Right lobe of liver (tissue), 6 donors: ENCODE measurements around the gene RABEP2. TPM values are rescaled to one million over a fixed set of nuclear protein-coding genes. Genes with fewer than 3 reads are reported as not detected.
"Not testable (repeated sequence)": the region's sequence is repeated elsewhere in the genome, so short reads cannot be mapped to it uniquely, and the experiment has no call there.

Experiments used
- ATAC-seq, 4 donors: fragments of 200-7000 bp; cut with Tn5 transposase; one replicate each; pipeline ENCODE4 v1.9.1; 2020; ENCODE audit warnings: mild to moderate bottlenecking in 4 of 4, moderate library complexity in 4 of 4
- DNase-seq, 3 donors: peaks; one replicate each; pipeline ENCODE4 v3.0.0-alpha.2; 2020
- H3K27ac ChIP-seq, 3 donors: fragments of 200-600 bp; one replicate each; pipeline ENCODE4 v1.8.0; 2022
- H3K27me3 ChIP-seq, 2 donors: fragments of 200-600 bp; one replicate each; pipeline ENCODE4 v1.8.0; 2022
- H3K36me3 ChIP-seq, 4 donors: fragments of 200-600 bp; sonication (generic) in 1 of 4; one replicate each; pipeline versions ENCODE4 v1.5.1 to v1.8.0; 2017 to 2022; ENCODE audit warnings: control low read depth in 1 of 4
- H3K4me1 ChIP-seq, 4 donors: fragments of 200-600 bp; sonication (generic) in 1 of 4; one replicate each; pipeline versions ENCODE4 v1.5.1 to v1.8.0; 2017 to 2022; ENCODE audit warnings: control low read depth in 1 of 4
- H3K4me3 ChIP-seq, 3 donors: fragments of 200-600 bp; one replicate each; pipeline ENCODE4 v1.8.0; 2022
- H3K9me3 ChIP-seq, 4 donors: fragments of 200-600 bp; sonication (generic) in 1 of 4; one replicate each; pipeline versions ENCODE4 v1.5.1 to v1.8.0; 2017 to 2022; ENCODE audit warnings: control low read depth in 1 of 4
- CTCF ChIP-seq, 4 donors: fragments of 200-600 bp in 3 of 4; fragments of 450-650 bp in 1 of 4; IDR thresholded peaks; one replicate each; pipeline versions ENCODE4 v1.5.1 to v1.8.0; 2016 to 2022; ENCODE audit warnings: antibody characterized with exemption in 4 of 4, mild to moderate bottlenecking in 2 of 4
- POLR2A ChIP-seq: fragments of 450-650 bp; IDR thresholded peaks from one replicate; pipeline ENCODE4 v1.6.1; 2017; ENCODE audit warnings: antibody characterized with exemption, mild to moderate bottlenecking
- WGBS: methylation state at CpG from one replicate; pipeline ENCODE4 v1.1.6; 2018; ENCODE audit warnings: low coverage, low lambda C conversion rate; ENCODE audit not compliant: insufficient coverage; ENCODE audit errors: missing lambda C conversion rate; 5-methylcytosine and 5-hydroxymethylcytosine counted together
- intact Hi-C, 2 donors: fragments of 100-400 bp; cut with DNase I; formaldehyde crosslinking; loops; one replicate each; pipeline versions ENCODE4 v1.11.2 to v1.14.1; 2022
- total RNA-seq, 6 experiments: library from RNA; depleted of rRNA in 2 of 6; stranded (reverse); fragments of >200 nt in 2 of 6; fragmentation: NEBNext Ultra II Directional in 3 of 6; extraction: Animal tissue kit (Norgen Biotek cat#: 25700) in 3 of 6; gene quantifications; one replicate each; pipeline versions ENCODE4 v1.1.0 to v1.2.4, GENCODE V29; 2016 to 2023
- donor health status: DM: no; HTN: yes; CAD: no.
- donor health status: DM: no; HTN: no; CAD: no.
- donor health status: DM: no; HTN: no; CAD: no.
- donor health status: DM: no; HTN: yes; CAD: no.
- donor health status: DM: no; HTN: yes; CAD: no.

RABEP2 gene
- total RNA-seq, 6 experiments from 2014 or later: 5.0 to 21.0 (median 9.1) TPM

- no peaks in the 10 kb centered on the region for H3K27me3 ChIP-seq
- H3K27ac ChIP-seq: no peak overlapping the region
- WGBS: 27% methylated on average over 2 of the region's 3 CpGs
- no peaks in the 10 kb centered on the region for H3K36me3 ChIP-seq
- peaks cover 0 to 5% (median 0%) of the 10 kb centered on the region in 4 donors for H3K4me1 ChIP-seq
- DNase-seq (no peak), ATAC-seq (no peak)
- TF ChIP-seq CTCF (IDR thresholded peaks at IDR 0.05) (no peak), POLR2A (no peak)
- no peaks in the 10 kb centered on the region for H3K9me3 ChIP-seq
- intact Hi-C loops: loop anchor here in 1 of 2 donors (10.0 kb wide), 1 partner anchor 116 kb away; no protein-coding TSS in a partner anchor
- no peak overlapping the region for H3K4me3 ChIP-seq
These were observed 5.6 kb upstream of the RABEP2 start for GRCh38 chr16:28930652-28931051.

GRCh38 chr16:28930203-28930602, 5.2 kb upstream of the RABEP2 start:
- 88% methylated on average over 3 of the region's 3 CpGs for WGBS
- no peak for ATAC-seq
- peaks cover 0 to 5% (median 0%) of the 10 kb centered on the region in 4 donors for H3K4me1 ChIP-seq
- no peak overlapping the region for H3K4me3 ChIP-seq
- H3K27me3 ChIP-seq: no peaks in the 10 kb centered on the region
- H3K36me3 ChIP-seq: no peaks in the 10 kb centered on the region
- H3K9me3 ChIP-seq: no peaks in the 10 kb centered on the region
- H3K27ac ChIP-seq: no peak overlapping the region
- DNase-seq: no peak
- intact Hi-C loops: loop anchor here in 1 of 2 donors (10.0 kb wide), 1 partner anchor 115 kb away; no protein-coding TSS in a partner anchor
- no peak for TF ChIP-seq CTCF (IDR thresholded peaks at IDR 0.05)
- no peak for TF ChIP-seq POLR2A

- TF ChIP-seq POLR2A (no peak), CTCF (IDR thresholded peaks at IDR 0.05) (no peak)
- ATAC-seq: no peak
- no peak for DNase-seq
- intact Hi-C loops: no loop called here
- Histone ChIP-seq H3K9me3 (no peaks in the 10 kb centered on the region), H3K27ac (no peak overlapping the region), H3K36me3 (no peaks in the 10 kb centered on the region), H3K4me3 (no peak overlapping the region), H3K27me3 (no peaks in the 10 kb centered on the region), H3K4me1 (peaks cover 0 to 5% (median 0%) of the 10 kb centered on the region in 4 donors)
- WGBS: 71% methylated on average over 1 of the region's 1 CpG
These were observed 2.8 kb upstream of the RABEP2 start for GRCh38 chr16:28927815-28928214.

- H3K4me3 ChIP-seq, H3K4me1 ChIP-seq, DNase-seq, intact Hi-C loops, H3K27me3 ChIP-seq, H3K36me3 ChIP-seq, H3K27ac ChIP-seq, H3K9me3 ChIP-seq, ATAC-seq: not testable (repeated sequence)
- 60% methylated on average over 1 of the region's 2 CpGs for WGBS
These were observed 1.2 kb upstream of the RABEP2 start for GRCh38 chr16:28926284-28926683.

- ATAC-seq (peak; percentile 50 to 73 (median 62)), DNase-seq (no peak)
- intact Hi-C loops: no loop called here
- H3K4me1 ChIP-seq: peaks cover 0 to 5% (median 0%) of the 10 kb centered on the region in 4 donors
- TF ChIP-seq POLR2A (peak; percentile 51), CTCF (IDR thresholded peaks at IDR 0.05) (no peak)
- no peaks in the 10 kb centered on the region for H3K36me3 ChIP-seq
- peak overlapping the region; percentile 79 to 96 (median 93) for H3K27ac ChIP-seq
- H3K9me3 ChIP-seq: no peaks in the 10 kb centered on the region
- 3% methylated on average over 21 of the region's 48 CpGs for WGBS
- H3K4me3 ChIP-seq: peak overlapping the region; percentile 90 to 97 (median 91)
- no peaks in the 10 kb centered on the region for H3K27me3 ChIP-seq
These were observed 569 bp upstream of the RABEP2 start for GRCh38 chr16:28925386-28926228.
